Endothelial cell of umbilical vein (primary cell): ENCODE measurements around the gene C1R. TPM values are rescaled to one million over a fixed set of nuclear protein-coding genes. Genes with fewer than 3 reads are reported as not detected.
"Not testable (repeated sequence)": the region's sequence is repeated elsewhere in the genome, so short reads cannot be mapped to it uniquely, and the experiment has no call there.

Experiments used
- BruUV-seq: library from RNA; stranded (reverse); fragments of 400-500 nt; replicated peaks from 2 replicates; lab custom pipeline; 2021; lab: Mats Ljungman, UMichigan
- CTCF ChIA-PET: fragments of 300-600, 350-600 bp; sonication (Branson Sonifier 250); formaldehyde crosslinking; loops from one replicate; lab custom pipeline; 2021; ENCODE audit warnings: antibody characterized with exemption, inconsistent platforms; lab: Charles Lee
- POLR2A ChIA-PET: fragments of 300-600, 350-600 bp; sonication (Branson Sonifier 250); formaldehyde crosslinking; loops from one replicate; lab custom pipeline; 2021; ENCODE audit warnings: antibody characterized with exemption, inconsistent platforms; lab: Charles Lee
- DNase-seq: peaks from one replicate; pipeline ENCODE4 v3.0.0-alpha.2; 2011; ENCODE audit warnings: low read depth, low spot score
- FAIRE-seq: peaks from 2 replicates; lab custom pipeline; 2011; peaks lifted over from hg19 to GRCh38; lab: Jason Lieb, UNC
- H2AFZ ChIP-seq: 2 replicates; pipeline ENCODE4 v1.6.0; 2012; ENCODE audit warnings: low read depth, low read length, control low read depth, inconsistent platforms
- H3K27ac ChIP-seq: 2 replicates; pipeline ENCODE4 v1.5.1; 2011; ENCODE audit warnings: low read depth, mild to moderate bottlenecking, control low read depth, low read length, moderate library complexity; ENCODE audit not compliant: insufficient read depth
- H3K27me3 ChIP-seq, 2 experiments: 2 replicates each; pipeline versions ENCODE4 v1.6.0 to v1.6.1; 2011; ENCODE audit warnings: low read length in 2 of 2, mixed read lengths in 1 of 2; ENCODE audit not compliant: control insufficient read depth in 2 of 2, insufficient read depth in 2 of 2
- H3K36me3 ChIP-seq, 2 experiments: 2 replicates in 1 of 2; 3 replicates in 1 of 2; pipeline ENCODE4 v1.5.1; 2011; ENCODE audit warnings: low read length in 2 of 2, mild to moderate bottlenecking in 1 of 2, moderate library complexity in 1 of 2; ENCODE audit not compliant: control insufficient read depth in 2 of 2, insufficient read depth in 2 of 2; ENCODE audit errors: extremely low read depth in 1 of 2
- H3K4me1 ChIP-seq: 3 replicates; pipeline ENCODE4 v1.5.1; 2011; ENCODE audit warnings: mild to moderate bottlenecking, low read length; ENCODE audit not compliant: control insufficient read depth, insufficient read depth; ENCODE audit errors: extremely low read depth
- H3K4me2 ChIP-seq: 2 replicates; pipeline ENCODE4 v1.6.1; 2011; ENCODE audit warnings: low read length, control low read depth, mixed read lengths; ENCODE audit not compliant: insufficient read depth
- H3K4me3 ChIP-seq, 3 experiments: fragments of 200-600 bp in 1 of 3; sonication (generic), shearing (Covaris generic) in 1 of 3; replicated peaks in 1 of 3; 2 replicates each; pipeline ENCODE4 v1.5.1; 2011 to 2016; ENCODE audit warnings: control low read depth in 3 of 3, low read length in 3 of 3, mild to moderate bottlenecking in 2 of 3, inconsistent platforms in 1 of 3, low read depth in 1 of 3, moderate library complexity in 1 of 3; ENCODE audit not compliant: insufficient read depth in 1 of 3
- H3K79me2 ChIP-seq: 2 replicates; pipeline ENCODE4 v1.6.0; 2012; ENCODE audit warnings: low read length, inconsistent platforms; ENCODE audit not compliant: control insufficient read depth, insufficient read depth
- H3K9ac ChIP-seq: replicated peaks from 2 replicates; pipeline ENCODE3; 2011; ENCODE audit warnings: low read length, control low read depth; ENCODE audit not compliant: insufficient read depth; ENCODE audit errors: extremely low read depth
- H3K9me1 ChIP-seq: replicated peaks from 3 replicates; pipeline ENCODE4 v1.6.0; 2011; ENCODE audit warnings: mild to moderate bottlenecking, low read length; ENCODE audit not compliant: control insufficient read depth, insufficient read depth; ENCODE audit errors: extremely low read depth
- H3K9me3 ChIP-seq: replicated peaks from 2 replicates; pipeline ENCODE4 v1.5.1; 2012; ENCODE audit warnings: low read length, inconsistent platforms; ENCODE audit not compliant: control insufficient read depth, insufficient read depth
- H4K20me1 ChIP-seq: replicated peaks from 2 replicates; pipeline ENCODE3; 2011; ENCODE audit warnings: mild to moderate bottlenecking, low read length; ENCODE audit not compliant: control insufficient read depth, insufficient read depth; ENCODE audit errors: extremely low read depth
- CTCF ChIP-seq, 2 donors: IDR thresholded peaks; 1 replicate in 1 of 2; 2 replicates in 1 of 2; pipeline ENCODE4 v1.5.1; 2011; ENCODE audit warnings: low read length in 2 of 2, mild to moderate bottlenecking in 2 of 2, moderate library complexity in 2 of 2, control low read depth in 1 of 2, inconsistent platforms in 1 of 2, low read depth in 1 of 2; ENCODE audit not compliant: insufficient read depth in 1 of 2; ENCODE audit errors: extremely low read depth in 1 of 2
- EZH2 ChIP-seq: IDR thresholded peaks from 2 replicates; pipeline ENCODE4 v1.6.1; 2012; ENCODE audit warnings: borderline replicate concordance, low read depth, mild to moderate bottlenecking, moderate library complexity, low read length, inconsistent platforms; ENCODE audit not compliant: severe bottlenecking
- FOS ChIP-seq: IDR thresholded peaks from 2 replicates; pipeline ENCODE4 v1.6.1; 2011; ENCODE audit warnings: mild to moderate bottlenecking, low read length, moderate library complexity, borderline replicate concordance; ENCODE audit not compliant: insufficient read depth
- GATA2 ChIP-seq: IDR thresholded peaks from 2 replicates; pipeline ENCODE4 v1.7.0; 2011; ENCODE audit warnings: low read depth, mild to moderate bottlenecking, moderate library complexity, mixed read lengths, low read length; ENCODE audit not compliant: insufficient read length, insufficient read depth
- JUN ChIP-seq: IDR thresholded peaks from 2 replicates; pipeline ENCODE4 v1.6.1; 2011; ENCODE audit warnings: borderline replicate concordance, low read depth; ENCODE audit not compliant: insufficient read length, insufficient read depth
- MAX ChIP-seq: IDR thresholded peaks from 2 replicates; pipeline ENCODE4 v1.6.1; 2011; ENCODE audit not compliant: insufficient read depth, insufficient read length
- MYC ChIP-seq: IDR thresholded peaks from one replicate; pipeline ENCODE4 v1.6.1; 2011; ENCODE audit warnings: mild to moderate bottlenecking, low read depth, low read length
- POLR2A ChIP-seq: IDR thresholded peaks from 2 replicates; pipeline ENCODE4 v1.6.1; 2012; ENCODE audit warnings: low read depth, mild to moderate bottlenecking, control low read depth, low read length
- POLR2AphosphoS5 ChIP-seq: IDR thresholded peaks from 2 replicates; pipeline ENCODE4 v1.6.1; 2012; ENCODE audit warnings: low read depth, mild to moderate bottlenecking, control low read depth, low read length, moderate library complexity; ENCODE audit not compliant: insufficient read depth
- dilution Hi-C: fragments of 300-500 bp; cut with MboI; formaldehyde crosslinking; loops from one replicate; pipeline ENCODE4 v1.15.0; 2019; ENCODE audit warnings: low sequenced_read_pairs; ENCODE audit not compliant: extremely low pct_ligation_motif_present
- intact Hi-C: fragments of 100-400 bp; cut with micrococcal nuclease; formaldehyde crosslinking; loops from one replicate; pipeline ENCODE4 v1.10.0; 2022
- polyA plus RNA-seq, 4 experiments: library from polyadenylated mRNA; depleted of rRNA in 3 of 4; stranded (reverse) in 3 of 4; unstranded in 1 of 4; fragments of >200 nt; gene quantifications; 2 replicates each; pipeline versions ENCODE4 v1.2.1 to v1.2.3, GENCODE V29; 2011 to 2012; ENCODE audit warnings: missing spikeins in 1 of 4
- total RNA-seq: library from RNA; stranded (reverse); gene quantifications from 2 replicates; pipeline ENCODE4 v1.2.3, GENCODE V29; 2021

The C1R gene
- total and polyA plus RNA-seq, 2 donors (not counting 3 experiments of a cell fraction or from before 2014, with no cell fraction given), result 3.6 to 5.8 TPM

- FAIRE-seq, result no peak
- ChIA-PET POLR2A (no interaction called here), CTCF (no interaction called here)
- no TSS peak for BruUV-seq
- H3K9me1 ChIP-seq, result no peaks in the 10 kb centered on the region
- H3K9me3 ChIP-seq, result no peaks in the 10 kb centered on the region
- H3K36me3 ChIP-seq, result no peaks in the 10 kb centered on the region
- intact Hi-C loops (no loop called here), dilution Hi-C loops (no loop called here)
- no peak overlapping the region for H3K4me2 ChIP-seq
- H3K4me1 ChIP-seq, result no peaks in the 10 kb centered on the region
- H2AFZ ChIP-seq, result no peak overlapping the region
- no peak overlapping the region for H3K27ac ChIP-seq
- no peak overlapping the region for H3K9ac ChIP-seq
- no peaks in the 10 kb centered on the region for H3K79me2 ChIP-seq
- H3K27me3 ChIP-seq, result peaks cover 23 to 28% of the 10 kb centered on the region in 2 experiments
- TF ChIP-seq FOS, result no peak
- no peak for TF ChIP-seq CTCF (IDR thresholded peaks at IDR 0.05; ENCODE audit: extremely low read depth in 1 of 2, insufficient read depth in 1 of 2, low read depth in 1 of 2, low read length in 2 of 2)
- no peak for TF ChIP-seq POLR2A
- no peak for TF ChIP-seq GATA2
- no peak for TF ChIP-seq POLR2AphosphoS5
- no peak for TF ChIP-seq MYC
- no peak for TF ChIP-seq EZH2
- TF ChIP-seq JUN, result no peak
- no peak for TF ChIP-seq MAX
- no peak overlapping the region for H3K4me3 ChIP-seq
- no peaks in the 10 kb centered on the region for H4K20me1 ChIP-seq
- no peak for DNase-seq
Observed at GRCh38 chr12:7054925-7055324, 37.3 kb downstream of the C1R start.

GRCh38 chr12:7049973-7050372 is 42.3 kb downstream of the C1R start:
- H3K4me1 ChIP-seq, H3K4me3 ChIP-seq, H3K79me2 ChIP-seq, H3K27ac ChIP-seq, FAIRE-seq, H3K9me3 ChIP-seq, DNase-seq, H4K20me1 ChIP-seq, POLR2A ChIA-PET, intact Hi-C loops, H3K4me2 ChIP-seq, BruUV-seq, H3K9me1 ChIP-seq, H3K36me3 ChIP-seq, dilution Hi-C loops, H3K9ac ChIP-seq, H2AFZ ChIP-seq: not testable (repeated sequence)
- H3K27me3 ChIP-seq, result peaks cover 10% of the 10 kb centered on the region in 2 experiments
- CTCF ChIA-PET, result interaction anchor here (1.6 to 1.8 kb wide), 2 partner anchors 11 to 13 kb away, joined by 4 read pairs; partner anchors contain the start of gene C1S

- CTCF ChIA-PET, result interaction anchor here (1.6 to 1.8 kb wide), 2 partner anchors 11 to 14 kb away, joined by 4 read pairs; partner anchors contain the start of gene C1S
- H3K4me1 ChIP-seq, H3K4me2 ChIP-seq, dilution Hi-C loops, H3K4me3 ChIP-seq, H4K20me1 ChIP-seq, FAIRE-seq, POLR2A ChIA-PET, H3K9ac ChIP-seq, intact Hi-C loops, H3K9me3 ChIP-seq, H3K27ac ChIP-seq, H3K36me3 ChIP-seq, H2AFZ ChIP-seq, DNase-seq, H3K9me1 ChIP-seq, BruUV-seq, H3K79me2 ChIP-seq: not testable (repeated sequence)
- H3K27me3 ChIP-seq, result peaks cover 10% of the 10 kb centered on the region in 2 experiments
Observed at GRCh38 chr12:7049445-7049951, 42.7 kb downstream of the C1R start.
